PFSK-1 (cell line): Measurements from ENCODE around the gene SFXN3.

Experiments used
- FOXP2 ChIP-seq: optimal IDR thresholded peaks from 2 replicates; pipeline ENCODE3; 2011; ENCODE audit warnings: borderline replicate concordance, control low read depth, inconsistent platforms; ENCODE audit not compliant: insufficient read depth; ENCODE audit errors: extremely low read length, extremely low read depth
- POLR2AphosphoS5 ChIP-seq: IDR thresholded peaks from 2 replicates; pipeline ENCODE4 v1.6.1; 2012; ENCODE audit warnings: low read depth, mild to moderate bottlenecking, control low read depth, low read length, moderate library complexity
- REST ChIP-seq, 2 experiments: IDR thresholded peaks; 2 replicates each; pipeline versions ENCODE4 v1.6.1 to v1.8.0; 2011 to 2012; ENCODE audit warnings: low read depth in 2 of 2, low read length in 2 of 2, control low read depth in 1 of 2, inconsistent platforms in 1 of 2, mild to moderate bottlenecking in 1 of 2, moderate library complexity in 1 of 2; ENCODE audit not compliant: insufficient read depth in 1 of 2
- SIN3A ChIP-seq: IDR thresholded peaks from 2 replicates; pipeline ENCODE4 v1.6.1; 2012; ENCODE audit warnings: mild to moderate bottlenecking, low read length, moderate library complexity, borderline replicate concordance; ENCODE audit not compliant: insufficient read depth
- TAF1 ChIP-seq: IDR thresholded peaks from 2 replicates; pipeline ENCODE4 v1.6.1; 2012; ENCODE audit warnings: low read length, control low read depth, borderline replicate concordance; ENCODE audit not compliant: insufficient read depth

GRCh38 chr10:100998991-100999741 is 31.9 kb upstream of the SFXN3 start:
- TF ChIP-seq REST (IDR thresholded peaks at IDR 0.05; ENCODE audit: insufficient read depth in 1 of 2, low read depth in 2 of 2, low read length in 2 of 2) (no peak), POLR2AphosphoS5 (peak; percentile 55), FOXP2 (no peak), SIN3A (peak; percentile 25; the same call in 1 of the 2 replicates), TAF1 (peak; percentile 71; the same call in 1 of the 2 replicates)
